Measurements from ENCODE around the gene PSMB11.

Gene PSMB11

GRCh38 chr14:23056956-23057756 is 15.1 kb downstream of the PSMB11 start, which contains the start of gene CDH24:
Gene CDH24, minus strand, starts transcription at chr14:23057520. Its CDS starts 1,787 bp downstream, at chr14:23055733.
- H3K27ac Mint-ChIP-seq: peak within 1 kb of the TSS; percentile 53
- H3K27me3 Mint-ChIP-seq: peaks cover 12% of the 10 kb centered on the region
- no peaks in the 10 kb centered on the region for H3K9me3 Mint-ChIP-seq
- ATAC-seq: peak; percentile 79
- H3K36me3 Mint-ChIP-seq: peaks cover 27% of the 10 kb centered on the region
- peaks cover 25% of the 10 kb centered on the region for H3K4me1 Mint-ChIP-seq
- H3K4me3 Mint-ChIP-seq: peak within 1 kb of the TSS; percentile 77

- Mint-ChIP-seq H3K27ac (no peak overlapping the region), H3K4me3 (peak overlapping the region; percentile 77), H3K9me3 (no peaks in the 10 kb centered on the region), H3K27me3 (peaks cover 12% of the 10 kb centered on the region), H3K36me3 (peaks cover 34% of the 10 kb centered on the region), H3K4me1 (peaks cover 25% of the 10 kb centered on the region)
- ATAC-seq: peak; percentile 83
Observed at GRCh38 chr14:23057757-23058653, 16.0 kb downstream of the PSMB11 start.

GRCh38 chr14:23058654-23059504 is 16.9 kb downstream of the PSMB11 start:
- ATAC-seq: no peak
- Mint-ChIP-seq H3K4me3 (peak overlapping the region; percentile 0), H3K9me3 (no peaks in the 10 kb centered on the region), H3K27ac (no peak overlapping the region), H3K4me1 (peaks cover 25% of the 10 kb centered on the region), H3K27me3 (peaks cover 12% of the 10 kb centered on the region), H3K36me3 (peaks cover 42% of the 10 kb centered on the region)

GRCh38 chr14:23060536-23061260 is 18.7 kb downstream of the PSMB11 start:
- Mint-ChIP-seq H3K27ac (no peak overlapping the region), H3K4me1 (peaks cover 23% of the 10 kb centered on the region), H3K27me3 (peaks cover 12% of the 10 kb centered on the region), H3K36me3 (peaks cover 60% of the 10 kb centered on the region), H3K9me3 (no peaks in the 10 kb centered on the region), H3K4me3 (no peak overlapping the region)
- ATAC-seq: no peak

GRCh38 chr14:23062002-23062401 is 20.0 kb downstream of the PSMB11 start:
- Mint-ChIP-seq H3K4me1 (peaks cover 10% of the 10 kb centered on the region), H3K36me3 (peaks cover 71% of the 10 kb centered on the region), H3K27ac (no peak overlapping the region), H3K4me3 (no peak overlapping the region), H3K9me3 (no peaks in the 10 kb centered on the region), H3K27me3 (peaks cover 3% of the 10 kb centered on the region)
- no peak for ATAC-seq

- Mint-ChIP-seq H3K36me3 (peaks cover 69% of the 10 kb centered on the region), H3K4me3 (no peak overlapping the region), H3K27ac (no peak overlapping the region), H3K9me3 (no peaks in the 10 kb centered on the region), H3K27me3 (no peaks in the 10 kb centered on the region), H3K4me1 (peaks cover 6% of the 10 kb centered on the region)
- no peak for ATAC-seq
Observed at GRCh38 chr14:23063601-23064000, 21.6 kb downstream of the PSMB11 start.

- no peak for ATAC-seq
- no peaks in the 10 kb centered on the region for H3K27me3 Mint-ChIP-seq
- no peaks in the 10 kb centered on the region for H3K9me3 Mint-ChIP-seq
- peaks cover 29% of the 10 kb centered on the region for H3K4me1 Mint-ChIP-seq
- no peak overlapping the region for H3K27ac Mint-ChIP-seq
- H3K36me3 Mint-ChIP-seq: peaks cover 58% of the 10 kb centered on the region
- H3K4me3 Mint-ChIP-seq: no peak overlapping the region
Observed at GRCh38 chr14:23066368-23066767, 24.4 kb downstream of the PSMB11 start.

GRCh38 chr14:23066855-23067744 is 25.1 kb downstream of the PSMB11 start:
- Mint-ChIP-seq H3K27ac (no peak overlapping the region), H3K4me3 (no peak overlapping the region), H3K27me3 (no peaks in the 10 kb centered on the region), H3K4me1 (peaks cover 36% of the 10 kb centered on the region), H3K36me3 (peaks cover 62% of the 10 kb centered on the region), H3K9me3 (no peaks in the 10 kb centered on the region)
- ATAC-seq: no peak

- ATAC-seq: no peak
- Mint-ChIP-seq H3K4me1 (peaks cover 40% of the 10 kb centered on the region), H3K27me3 (no peaks in the 10 kb centered on the region), H3K36me3 (peaks cover 58% of the 10 kb centered on the region), H3K9me3 (no peaks in the 10 kb centered on the region), H3K27ac (peak overlapping the region; percentile 50), H3K4me3 (no peak overlapping the region)
Observed at GRCh38 chr14:23067847-23068788, 26.1 kb downstream of the PSMB11 start.

- Mint-ChIP-seq H3K4me1 (peaks cover 40% of the 10 kb centered on the region), H3K27me3 (no peaks in the 10 kb centered on the region), H3K36me3 (peaks cover 50% of the 10 kb centered on the region), H3K27ac (peak overlapping the region; percentile 50), H3K4me3 (peak overlapping the region; percentile 22), H3K9me3 (no peaks in the 10 kb centered on the region)
- ATAC-seq: peak; percentile 91
Observed at GRCh38 chr14:23068789-23069412, 26.9 kb downstream of the PSMB11 start.

GRCh38 chr14:23069413-23069806 is 27.4 kb downstream of the PSMB11 start:
- no peak for ATAC-seq

More at GRCh38 chr14:23069413-23069806, 27.4 kb downstream of the PSMB11 start:
- Mint-ChIP-seq H3K4me1 (peaks cover 40% of the 10 kb centered on the region), H3K27me3 (no peaks in the 10 kb centered on the region), H3K9me3 (no peaks in the 10 kb centered on the region), H3K36me3 (peaks cover 45% of the 10 kb centered on the region), H3K4me3 (no peak overlapping the region), H3K27ac (peak overlapping the region; percentile 50)

Measured in stimulated activated memory B cell treated with anti-CD40 and anti-IgM and Interleukin-4, amounts not matched to agents 10 μg/mL and 1 μg/mL and 100 μg/mL, for 72 hours (primary cell).